ENCODE results near the gene CCDC180. TPM values are rescaled to one million over a fixed set of nuclear protein-coding genes. Genes with fewer than 3 reads are reported as not detected.
"Not testable (repeated sequence)": the region's sequence is repeated elsewhere in the genome, so short reads cannot be mapped to it uniquely, and the experiment has no call there.

The CCDC180 gene
- polyA plus RNA-seq (2011; rRNA removed) (1.7 and 2.2 TPM in 2 replicates), polyA plus RNA-seq (2017; fragmentation: RNase III; extraction: RNeasy Plus Mini Kit Qiagen cat#74134 plus additional on column Dnase treatment) (1.6 to 2.4 TPM (median 2.2 TPM) in 3 replicates), polyA minus RNA-seq (2011; rRNA and poly(A)+ RNA removed) (2.1 and 2.7 TPM in 2 replicates)
- 0.21 and 0.23 TPM in 2 replicates for polyA plus RNA-seq (2012; cell fraction: cytosol; rRNA removed)
- 0.98 and 1.6 TPM in 2 replicates for polyA plus RNA-seq (2012; cell fraction: nucleus; rRNA removed)

- no peak within 1 kb of the TSS for H3K27ac ChIP-seq
- ChIA-PET POLR2A (no interaction called here), CTCF (no interaction called here)
- ATAC-seq (no peak), FAIRE-seq (no peak), DNase-seq (ENCODE audit: low read depth in 1 of 2, low spot score in 1 of 2) (no peak)
- peaks cover 5% of the 10 kb centered on the region; the same call in 1 of the 3 replicates for H3K9me3 ChIP-seq
- H3K4me1 ChIP-seq, result no peaks in the 10 kb centered on the region
- no peak within 1 kb of the TSS for H3K4me2 ChIP-seq
- 82% methylated on average over 41 of the region's 42 CpGs for WGBS (ENCODE audit: missing lambda C conversion rate)
- no peak for TF ChIP-seq EHMT2 (IDR thresholded peaks at IDR 0.05; ENCODE audit: low read depth)
- no peak for TF ChIP-seq MAZ (IDR thresholded peaks at IDR 0.05; ENCODE audit: borderline replicate concordance, low read depth, low read length)
- TF ChIP-seq CHD2 (IDR thresholded peaks at IDR 0.05; ENCODE audit: low read length, partially characterized antibody), result no peak
- TF ChIP-seq REST (IDR thresholded peaks at IDR 0.05), result no peak
- no peak for TF ChIP-seq ZNF302 (CRISPR knock-in tag; IDR thresholded peaks at IDR 0.05)
- TF ChIP-seq CHD4 (IDR thresholded peaks at IDR 0.05; ENCODE audit: borderline replicate concordance), result no peak
- TF ChIP-seq CTCF (IDR thresholded peaks at IDR 0.05), result no peak
- TF ChIP-seq MYC (IDR thresholded peaks at IDR 0.05; ENCODE audit: borderline replicate concordance, low read length), result no peak
- TF ChIP-seq HOXB13 (CRISPR knock-in tag; IDR thresholded peaks at IDR 0.05; ENCODE audit: low read depth), result no peak
- TF ChIP-seq CEBPB (IDR thresholded peaks at IDR 0.05), result no peak
- no peak for TF ChIP-seq USF2 (IDR thresholded peaks at IDR 0.05)
- no peak within 1 kb of the TSS for H3K4me3 ChIP-seq
These were observed at the start of gene CCDC180 for GRCh38 chr9:97307500-97308163. CCDC180 (plus strand) TSS chr9:97307659; CDS start chr9:97308064, 405 bp downstream.

GRCh38 chr9:97259834-97260514 lies 47.5 kb upstream of the CCDC180 start:
- DNase-seq (ENCODE audit: low read depth in 1 of 2, low spot score in 1 of 2); CTCF ChIA-PET; FAIRE-seq; H3K4me2 ChIP-seq; H3K4me1 ChIP-seq; H3K4me3 ChIP-seq; ATAC-seq; POLR2A ChIA-PET; H3K9me3 ChIP-seq; H3K27ac ChIP-seq: not testable (repeated sequence)
- 86% methylated on average over 4 of the region's 4 CpGs for WGBS (ENCODE audit: missing lambda C conversion rate)

- H3K4me1 ChIP-seq, result no peaks in the 10 kb centered on the region
- H3K27ac ChIP-seq, result no peak overlapping the region
- ChIA-PET CTCF (no interaction called here), POLR2A (no interaction called here)
- DNase-seq (ENCODE audit: low read depth in 1 of 2, low spot score in 1 of 2) (no peak), FAIRE-seq (no peak), ATAC-seq (no peak)
- H3K4me3 ChIP-seq, result no peak overlapping the region
- no peaks in the 10 kb centered on the region for H3K9me3 ChIP-seq
- TF ChIP-seq MYC (IDR thresholded peaks at IDR 0.05; ENCODE audit: borderline replicate concordance, low read length) (no peak), E2F6 (IDR thresholded peaks at IDR 0.05; ENCODE audit: borderline replicate concordance, low read depth) (no peak), CHD4 (IDR thresholded peaks at IDR 0.05; ENCODE audit: borderline replicate concordance) (no peak), ATOH8 (CRISPR knock-in tag; IDR thresholded peaks at IDR 0.05; ENCODE audit: low read depth) (no peak), HOXB13 (CRISPR knock-in tag; IDR thresholded peaks at IDR 0.05; ENCODE audit: low read depth) (no peak)
- WGBS (ENCODE audit: missing lambda C conversion rate), result 97% methylated on average over 11 of the region's 29 CpGs
- H3K4me2 ChIP-seq, result no peak overlapping the region
These were observed 36.2 kb upstream of the CCDC180 start for GRCh38 chr9:97271292-97271691.

All from A549 (cell line).